ENCODE results near the gene CEP44.
"Not testable (repeated sequence)": the region's sequence is repeated elsewhere in the genome, so short reads cannot be mapped to it uniquely, and the experiment has no call there.

Gene CEP44

GRCh38 chr4:174324725-174325124 is 41.0 kb downstream of the CEP44 start:
- DNase-seq, result no peak

- no peak for DNase-seq
Observed at GRCh38 chr4:174332741-174333493, 49.2 kb downstream of the CEP44 start.

- no peak for DNase-seq
Observed at GRCh38 chr4:174334628-174335027, 50.9 kb downstream of the CEP44 start.

- no peak for DNase-seq
Observed at GRCh38 chr4:174340714-174341113, 57.0 kb downstream of the CEP44 start.

GRCh38 chr4:174349156-174349555 is 65.4 kb downstream of the CEP44 start:
- no peak for DNase-seq

- no peak for DNase-seq
Observed at GRCh38 chr4:174352061-174352819, 68.5 kb downstream of the CEP44 start.

- no peak for DNase-seq
Observed at GRCh38 chr4:174357321-174357720, 73.6 kb downstream of the CEP44 start.

GRCh38 chr4:174358410-174358809 is 74.7 kb downstream of the CEP44 start:
- no peak for DNase-seq

- DNase-seq, result no peak
Observed at GRCh38 chr4:174358829-174359228, 75.1 kb downstream of the CEP44 start.

GRCh38 chr4:174362340-174362739 is 78.6 kb downstream of the CEP44 start:
- DNase-seq, result no peak

GRCh38 chr4:174363782-174364181 is 80.1 kb downstream of the CEP44 start:
- DNase-seq, result not testable (repeated sequence)

GRCh38 chr4:174365018-174365587 is 81.4 kb downstream of the CEP44 start:
- DNase-seq, result no peak

GRCh38 chr4:174369985-174370384 is 86.3 kb downstream of the CEP44 start:
- DNase-seq, result no peak

GRCh38 chr4:174373821-174374220 is 90.1 kb downstream of the CEP44 start:
- no peak for DNase-seq

GRCh38 chr4:174375422-174375821 is 91.7 kb downstream of the CEP44 start:
- no peak for DNase-seq

- no peak for DNase-seq
Observed at GRCh38 chr4:174377613-174378012, 93.9 kb downstream of the CEP44 start.

GRCh38 chr4:174378951-174379350 is 95.2 kb downstream of the CEP44 start:
- DNase-seq, result no peak

GRCh38 chr4:174380206-174380605 is 96.5 kb downstream of the CEP44 start:
- not testable (repeated sequence) for DNase-seq

GRCh38 chr4:174380699-174381439 is 97.2 kb downstream of the CEP44 start:
- DNase-seq, result no peak

GRCh38 chr4:174381440-174381800 is 97.7 kb downstream of the CEP44 start:
- DNase-seq, result no peak
